GM20431 (cell line): ENCODE results near the gene BEND6.

Experiments
- in situ Hi-C: fragments of 300-500 bp; cut with MseI, MboI; formaldehyde crosslinking; loops from one replicate; pipeline ENCODE4 v1.15.0; 2020; ENCODE audit warnings: low sequenced_read_pairs; ENCODE audit not compliant: unreplicated experiment

Gene BEND6, protein sequence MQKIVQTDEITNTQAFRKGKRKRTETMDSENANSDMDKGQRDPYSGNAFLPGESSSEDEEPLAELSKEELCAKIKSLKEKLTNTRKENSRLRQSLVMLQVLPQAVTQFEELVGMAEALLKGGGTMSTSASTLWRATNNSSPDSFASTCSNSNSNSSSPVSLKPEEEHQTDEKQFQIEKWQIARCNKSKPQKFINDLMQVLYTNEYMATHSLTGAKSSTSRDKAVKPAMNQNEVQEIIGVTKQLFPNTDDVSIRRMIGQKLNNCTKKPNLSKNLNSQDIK

DNA sequence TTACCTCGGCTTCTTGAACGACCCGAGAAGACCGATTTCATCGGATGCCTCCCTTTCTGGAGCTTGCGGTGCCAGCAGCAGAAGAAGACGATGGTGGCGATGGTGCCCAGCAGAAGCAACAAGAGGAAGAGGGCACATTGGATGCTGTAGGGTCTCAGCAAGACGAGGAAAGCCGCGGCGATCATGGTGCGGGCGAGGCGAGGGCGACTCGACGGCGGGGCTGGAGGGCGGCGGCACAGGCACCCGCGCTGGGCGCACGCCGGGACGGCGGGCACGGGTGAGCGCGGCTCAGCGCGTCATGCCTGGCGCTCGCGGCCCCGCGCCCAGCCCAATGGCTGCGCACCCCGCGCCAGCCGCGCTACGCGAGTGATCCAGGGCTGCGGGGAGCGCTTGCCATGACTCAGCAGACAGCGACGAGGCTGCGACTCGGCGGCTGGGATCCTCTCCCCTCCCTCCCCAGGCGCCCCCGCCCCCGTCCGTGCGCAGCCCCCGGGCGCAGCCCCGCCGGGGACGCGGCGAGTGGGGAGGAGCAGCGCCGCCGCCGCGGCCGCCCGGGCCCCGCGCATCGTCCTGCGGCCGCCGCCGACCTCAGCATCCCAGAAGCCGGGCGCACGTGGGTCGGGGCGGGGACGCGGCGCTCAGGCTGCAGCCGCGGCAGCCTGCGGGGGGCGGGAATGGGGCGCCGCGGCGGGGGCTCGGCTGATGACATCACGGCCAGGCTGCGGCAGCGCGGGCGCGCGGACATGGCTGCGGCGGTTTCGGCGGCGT lies at the start of gene BEND6:
Gene BEND6 (plus strand): TSS at position 705 of the 768 bp plus-strand sequence. CDS start 26,704 bp downstream, outside the sequence.
- in situ Hi-C loops, result no loop called here

DNA sequence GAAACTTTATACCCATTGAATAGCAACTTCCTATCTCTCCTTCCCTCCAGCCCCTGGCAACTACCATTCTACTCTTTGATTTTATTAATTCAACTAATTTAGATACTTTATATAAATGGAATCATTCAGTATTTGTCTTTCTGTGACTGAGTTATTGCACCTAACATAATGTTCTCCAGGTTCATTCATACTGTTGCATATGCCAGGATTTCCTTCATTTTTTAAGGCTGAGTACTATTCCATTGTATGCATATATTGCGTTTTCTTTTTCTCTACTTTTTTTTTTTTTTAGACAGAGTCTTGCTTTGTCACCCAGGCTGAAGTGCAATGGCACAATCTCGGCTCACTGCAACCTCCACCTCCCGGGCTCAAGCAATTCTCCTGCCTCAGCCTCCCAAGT lies 49.5 kb upstream of the BEND6 start:
- in situ Hi-C loops, result loop anchor here (10.0 to 25.0 kb wide), 2 partner anchors 109 to 407 kb away; partner anchors contain the start of gene PRIM2

DNA sequence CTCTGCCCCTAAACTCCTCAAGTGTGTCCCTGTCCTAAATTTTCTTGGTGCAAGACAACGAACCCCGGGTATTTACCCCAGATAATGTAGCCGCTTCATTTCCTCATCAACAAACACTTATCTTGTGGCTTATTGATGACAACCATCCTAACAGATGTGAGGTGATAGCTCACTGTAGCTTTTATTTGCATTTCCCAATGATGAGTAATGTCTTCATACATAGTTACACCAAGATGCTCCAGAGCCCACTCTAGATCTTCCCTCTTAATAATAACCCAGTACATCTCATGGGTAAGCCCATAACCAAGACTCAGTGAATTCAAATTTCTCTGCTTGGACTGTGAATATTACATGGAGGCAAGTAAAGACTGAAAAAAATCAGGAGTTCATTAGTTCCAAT lies 48.2 kb upstream of the BEND6 start:
- in situ Hi-C loops, result loop anchor here (10.0 to 25.0 kb wide), 2 partner anchors 108 to 406 kb away; partner anchors contain the start of gene PRIM2

DNA sequence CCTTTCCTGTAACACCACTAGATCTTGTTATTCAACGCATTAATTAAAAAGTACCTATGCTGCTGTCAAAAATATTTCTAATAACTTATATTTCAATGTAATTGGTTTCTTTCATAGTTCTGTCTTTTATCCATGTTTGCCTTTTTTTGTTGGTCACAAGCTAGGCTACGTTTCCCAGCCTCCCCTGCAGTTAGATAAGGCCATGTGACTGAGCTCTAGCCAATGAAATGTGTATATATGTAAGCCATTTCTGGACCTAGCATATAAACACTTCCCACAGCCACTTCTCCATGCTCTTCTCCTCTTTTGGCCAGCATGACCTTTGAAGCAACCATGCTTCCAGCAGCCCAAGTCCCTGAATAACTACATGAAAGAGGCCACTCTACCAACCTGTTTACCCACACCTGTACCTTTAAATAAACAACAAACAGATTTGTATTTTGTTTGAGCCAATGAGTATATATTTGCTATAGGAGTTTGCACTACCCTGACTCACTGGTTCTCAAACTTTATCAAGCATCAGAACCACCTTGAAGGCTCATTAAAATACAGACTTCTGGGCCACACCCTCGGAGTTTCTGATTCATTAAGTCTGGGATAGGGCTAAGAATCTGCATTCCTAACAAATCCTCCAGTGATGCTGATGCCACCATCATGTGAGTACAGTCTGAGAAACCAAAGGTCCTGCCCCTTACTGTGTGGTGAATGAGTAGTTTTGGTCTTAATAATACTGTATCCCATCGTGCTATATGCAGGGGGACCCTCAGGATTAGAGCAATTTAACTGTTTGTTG lies 45.6 kb upstream of the BEND6 start:
- in situ Hi-C loops, result loop anchor here (10.0 to 25.0 kb wide), 2 partner anchors 105 to 403 kb away; partner anchors contain the start of gene PRIM2

DNA sequence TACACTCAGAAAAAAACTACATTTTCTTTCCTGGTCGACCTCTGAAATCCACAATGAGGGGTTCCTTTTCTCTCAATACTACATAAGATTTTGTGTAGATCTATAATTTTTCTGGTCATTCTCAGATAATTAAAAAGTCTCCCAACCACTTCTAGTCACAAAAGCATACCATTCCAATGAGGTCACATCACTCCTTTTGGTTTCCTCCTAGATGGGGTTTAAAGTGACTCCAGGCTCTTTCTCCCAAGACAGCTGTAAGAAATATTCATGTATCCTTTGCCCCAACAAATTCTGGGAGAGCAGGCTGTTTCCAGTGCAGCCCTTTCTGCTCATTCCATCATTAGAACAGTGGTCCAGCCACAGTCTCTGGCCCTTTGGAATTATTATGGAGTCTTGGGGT lies 43.1 kb upstream of the BEND6 start:
- in situ Hi-C loops, result loop anchor here (25.0 kb wide), 1 partner anchor 400 kb away; the partner anchor contains the start of gene PRIM2

DNA sequence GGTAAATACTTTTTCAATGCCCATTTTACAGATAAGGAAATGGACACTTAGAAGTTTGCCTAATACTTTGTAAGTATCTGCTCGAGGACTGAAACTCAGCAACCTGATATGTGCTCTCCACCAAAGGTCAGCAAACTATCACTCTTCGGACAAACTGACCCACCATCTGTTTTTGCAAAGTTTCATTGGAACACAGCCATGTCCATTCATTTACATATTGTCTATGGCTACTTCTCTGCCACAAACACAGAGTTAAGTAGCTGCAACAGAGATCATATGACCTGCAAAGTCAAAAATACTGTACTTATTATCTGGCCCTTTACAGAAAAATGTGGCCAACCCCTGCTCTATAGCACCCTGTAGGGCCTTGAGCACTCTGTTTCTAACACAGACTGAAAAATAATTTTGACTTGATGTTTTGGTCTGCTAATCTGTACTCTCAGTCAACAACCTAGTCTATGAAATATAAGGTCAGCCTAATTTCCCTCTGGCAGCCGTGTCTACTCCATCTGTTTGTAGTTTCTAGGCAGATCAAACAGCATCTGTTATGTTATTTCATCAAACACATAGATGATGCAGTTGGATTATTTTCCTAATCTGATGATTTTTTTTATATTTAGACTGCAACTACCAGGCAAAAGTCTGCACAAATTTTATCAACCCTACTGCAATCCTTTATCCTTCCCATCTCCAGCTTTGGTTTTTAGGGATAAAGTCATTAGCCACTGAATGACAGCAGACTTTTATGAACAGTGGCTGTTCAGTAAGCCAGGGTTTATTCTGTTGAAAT lies 41.4 kb upstream of the BEND6 start:
- in situ Hi-C loops, result loop anchor here (25.0 kb wide), 1 partner anchor 399 kb away; the partner anchor contains the start of gene PRIM2

DNA sequence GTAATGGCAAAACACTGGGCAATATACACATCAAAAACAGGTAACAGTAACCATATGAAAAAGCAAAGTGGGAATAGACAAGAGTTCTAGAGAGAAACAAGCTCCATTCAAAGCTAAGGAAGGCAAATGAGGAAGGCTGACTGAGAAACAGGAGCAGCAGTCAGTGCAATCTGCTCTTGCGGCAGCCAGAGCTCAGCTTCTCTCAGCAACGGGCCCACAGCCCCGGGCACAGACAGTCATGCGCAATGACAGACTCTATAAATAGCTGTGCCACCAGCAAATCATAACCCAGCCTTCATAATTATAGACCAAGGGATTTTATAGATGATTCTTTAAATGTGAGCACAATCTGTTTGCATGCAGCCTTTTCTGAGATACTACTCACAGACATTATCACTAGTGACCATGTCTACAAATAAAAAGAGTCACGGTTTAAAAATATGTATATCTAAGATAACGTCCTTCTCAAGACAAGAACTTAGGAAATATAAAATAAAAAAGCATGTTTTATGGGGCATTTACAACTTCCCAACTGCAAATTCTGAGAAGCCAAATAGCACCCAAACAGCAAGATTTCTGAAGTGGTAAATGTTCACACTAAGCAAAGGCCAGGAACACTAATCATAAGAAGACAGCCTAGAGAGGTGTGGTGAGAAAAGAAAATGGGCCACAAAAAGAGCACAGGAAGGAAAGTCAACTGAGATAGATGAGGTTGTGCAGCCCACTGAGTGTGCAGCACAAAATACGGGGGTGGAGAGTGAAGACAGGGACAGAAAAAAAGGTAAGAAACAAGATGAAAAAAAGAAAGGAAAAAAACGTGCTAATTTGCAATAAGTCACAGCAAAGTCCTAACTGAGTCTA lies 39.9 kb upstream of the BEND6 start:
- in situ Hi-C loops, result loop anchor here (25.0 kb wide), 1 partner anchor 397 kb away; the partner anchor contains the start of gene PRIM2

DNA sequence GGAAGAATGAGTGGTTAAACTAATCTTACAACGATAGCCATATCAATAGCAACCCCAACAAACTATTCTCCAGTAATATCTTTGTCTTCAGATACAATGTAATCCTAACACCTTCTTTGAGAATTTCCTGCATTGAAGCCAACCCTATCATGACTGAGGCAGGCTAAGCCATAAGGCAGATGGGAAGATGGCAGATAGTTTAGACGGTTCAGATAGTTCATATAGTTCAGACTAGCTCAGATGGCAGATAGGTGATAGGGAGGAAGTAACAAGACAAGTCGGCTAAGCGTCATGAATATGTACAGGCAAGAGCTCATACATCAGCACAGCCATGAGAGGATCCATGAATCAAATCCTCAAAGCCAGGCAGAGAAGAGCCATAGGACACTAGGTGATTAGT lies 39.1 kb upstream of the BEND6 start:
- in situ Hi-C loops, result loop anchor here (25.0 kb wide), 1 partner anchor 396 kb away; the partner anchor contains the start of gene PRIM2

DNA sequence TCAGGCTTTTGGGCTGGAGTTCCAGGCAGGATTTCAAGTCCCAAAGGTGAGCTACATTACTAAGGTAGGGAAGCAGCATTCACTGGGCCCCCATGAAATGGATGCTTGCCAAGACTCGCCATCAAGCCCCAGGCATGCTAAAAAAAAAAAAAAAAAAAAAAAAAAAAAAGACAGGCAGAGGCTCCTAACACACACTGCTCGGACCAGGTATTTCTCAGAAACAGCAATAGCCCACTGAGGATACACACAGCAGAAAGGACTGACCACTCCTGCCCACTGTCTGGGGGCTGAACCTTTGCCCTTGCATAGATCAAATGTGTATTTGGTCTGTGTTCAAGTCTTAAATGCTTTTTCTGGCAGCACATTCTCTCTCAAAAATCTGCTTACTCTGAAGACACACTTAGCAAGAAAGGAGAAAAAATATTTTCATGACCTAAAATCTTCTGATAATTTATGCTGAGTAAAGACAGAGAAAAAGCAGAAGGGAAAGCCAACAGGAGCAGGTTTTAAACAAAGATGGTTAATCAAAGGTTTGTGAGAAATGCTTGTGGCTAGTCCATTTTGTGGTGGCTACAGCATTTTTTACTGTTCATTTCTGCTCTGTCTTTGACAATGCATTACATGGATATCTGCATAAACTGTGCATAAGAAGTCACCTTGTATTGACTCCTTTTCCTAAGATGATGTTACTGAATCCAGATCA lies 37.9 kb upstream of the BEND6 start:
- in situ Hi-C loops, result loop anchor here (25.0 kb wide), 1 partner anchor 395 kb away; the partner anchor contains the start of gene PRIM2

DNA sequence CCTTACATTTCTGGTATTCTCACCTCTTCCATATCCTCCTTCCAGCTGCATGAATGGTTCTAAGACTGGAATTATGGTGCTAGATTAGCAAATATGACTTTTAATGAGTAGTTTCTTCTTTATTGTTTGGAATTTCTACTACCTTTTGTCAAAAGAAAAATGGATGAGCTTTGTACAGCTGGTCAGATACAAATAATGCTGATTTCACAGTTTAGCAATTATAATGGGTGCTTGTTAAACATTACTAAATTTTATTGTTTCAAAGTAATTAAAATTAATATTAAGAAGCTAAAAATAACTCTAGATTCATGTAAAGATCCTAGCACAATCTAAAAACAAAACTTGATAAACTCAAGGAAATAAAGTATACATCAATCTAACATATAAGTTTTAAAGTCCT lies 32.3 kb upstream of the BEND6 start:
- in situ Hi-C loops, result loop anchor here (25.0 kb wide), 1 partner anchor 390 kb away; the partner anchor contains the start of gene PRIM2

DNA sequence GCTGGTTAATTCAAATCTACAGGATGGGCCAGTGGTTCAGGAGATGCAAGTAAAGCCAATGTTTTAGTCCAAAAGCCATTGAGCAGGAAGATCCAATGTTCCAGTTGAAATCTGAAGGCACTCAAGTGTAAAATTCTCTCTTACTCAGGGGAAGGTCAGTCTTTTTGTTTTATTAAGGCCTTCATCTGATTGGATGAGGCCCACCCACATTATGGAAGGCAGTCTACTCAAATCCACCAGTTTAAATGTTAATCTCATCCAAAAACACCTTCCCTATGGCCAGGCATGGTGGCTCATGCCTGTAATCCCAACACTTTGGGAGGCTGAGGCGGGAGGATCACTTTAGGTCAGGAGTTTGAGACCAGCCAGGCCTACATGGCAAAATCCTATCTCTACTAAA lies 31.3 kb upstream of the BEND6 start:
- in situ Hi-C loops, result loop anchor here (25.0 kb wide), 1 partner anchor 389 kb away; the partner anchor contains the start of gene PRIM2

DNA sequence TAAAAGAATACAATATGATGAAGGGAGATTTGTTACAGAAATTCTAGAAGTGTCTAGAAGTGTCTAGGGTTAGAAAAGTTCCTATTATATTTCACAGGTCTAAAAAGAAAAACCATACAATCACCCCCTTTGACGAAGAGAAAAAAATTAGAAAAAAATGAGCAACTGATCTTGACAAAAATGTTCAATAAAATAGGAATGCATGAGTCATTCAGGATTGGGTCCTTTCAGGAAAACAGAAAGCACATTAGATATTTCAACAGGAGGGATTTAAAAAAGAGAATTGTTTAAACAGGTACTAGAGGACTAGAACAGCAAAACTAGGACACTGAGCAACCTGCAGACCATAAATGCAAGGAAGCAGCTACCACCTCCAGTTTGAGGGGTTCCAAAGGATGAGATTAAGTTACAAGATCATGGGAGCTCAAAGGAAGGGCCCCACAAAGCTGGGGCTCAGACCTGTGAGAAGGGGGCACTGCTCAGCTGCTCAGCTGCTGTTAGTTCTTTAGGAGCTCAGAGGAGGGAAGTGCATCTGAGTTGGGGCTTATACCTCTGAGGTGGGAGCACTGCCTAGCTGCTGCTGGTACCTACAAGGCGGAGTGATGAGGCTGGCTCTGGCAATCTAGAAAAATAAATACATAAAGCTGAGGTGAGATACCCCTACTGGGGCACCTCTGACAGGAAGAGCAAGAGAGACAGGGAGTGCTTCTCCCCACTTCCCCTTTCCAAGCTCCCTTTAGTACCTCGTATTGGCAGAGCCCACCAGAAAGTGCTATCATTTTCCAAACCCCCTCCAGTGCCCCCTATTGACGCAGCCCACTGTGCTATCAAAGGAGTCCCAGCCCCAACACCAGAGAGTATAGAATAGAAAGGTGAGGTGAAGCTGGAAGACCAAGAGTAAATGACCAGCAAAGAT lies 27.1 kb upstream of the BEND6 start:
- in situ Hi-C loops, result no loop called here

DNA sequence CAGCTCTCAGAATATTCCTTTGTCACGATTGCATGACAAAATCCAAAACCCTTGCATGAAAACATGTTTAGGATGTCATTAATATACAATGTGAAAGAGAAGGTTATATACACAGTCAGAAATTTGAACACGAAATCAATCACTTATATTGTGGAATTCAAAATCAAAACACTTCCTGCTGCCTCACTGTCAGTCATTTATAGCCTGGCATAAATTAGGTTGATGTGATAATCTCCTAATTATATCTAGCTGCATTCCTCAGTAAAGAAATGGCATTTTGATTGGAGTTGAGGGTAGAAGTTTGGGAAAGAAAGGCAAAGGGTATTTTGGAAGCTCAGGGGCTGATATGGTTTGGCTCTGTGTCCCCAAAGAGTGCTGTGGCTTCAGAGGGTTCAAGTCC lies 24.1 kb upstream of the BEND6 start:
- in situ Hi-C loops, result no loop called here

DNA sequence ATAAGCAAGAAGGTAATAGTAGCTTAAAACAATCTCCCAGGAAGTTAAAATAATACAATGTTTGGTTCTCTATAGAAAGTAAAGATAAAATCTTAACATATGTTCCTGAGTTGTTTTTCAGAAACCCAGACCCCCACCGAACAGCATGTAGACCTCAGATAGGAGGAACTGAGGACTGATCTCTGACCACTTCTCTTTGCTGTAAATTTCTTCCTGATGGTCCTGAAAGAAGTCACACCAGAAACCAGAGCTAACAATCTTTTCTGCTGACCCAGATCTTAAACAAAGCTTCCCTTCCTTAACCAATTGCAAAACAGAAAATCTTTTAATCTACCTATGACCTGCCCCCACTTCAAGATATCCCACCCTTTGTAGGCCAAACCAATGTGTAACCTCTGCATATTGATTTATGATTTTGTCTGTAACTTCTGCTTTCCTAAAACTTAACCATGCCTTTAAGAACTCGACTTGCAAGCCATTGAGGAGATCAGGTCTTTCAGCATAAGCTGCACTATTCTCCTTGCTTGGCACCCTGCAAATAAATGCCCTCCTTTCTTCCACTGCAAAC lies 21.9 kb upstream of the BEND6 start:
- in situ Hi-C loops, result no loop called here

DNA sequence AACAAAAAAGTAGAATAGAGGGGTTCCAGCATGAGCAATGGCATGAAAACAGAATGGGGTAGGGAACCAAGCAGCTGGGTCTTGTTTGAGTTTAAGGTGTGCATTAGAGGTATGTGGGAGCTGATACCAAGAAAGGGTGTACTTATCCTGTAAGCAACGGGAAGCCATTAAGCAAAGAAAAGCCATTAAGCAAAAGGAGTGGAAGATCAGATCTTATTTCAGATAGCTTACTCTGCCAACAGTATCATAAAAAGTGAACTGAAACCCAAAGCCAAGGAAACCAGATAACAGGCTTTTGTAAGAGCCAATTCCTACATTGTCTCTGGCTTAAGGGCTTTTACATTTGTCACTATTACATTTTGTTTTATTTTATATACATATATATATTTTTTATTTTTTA lies 21.3 kb upstream of the BEND6 start:
- in situ Hi-C loops, result no loop called here

DNA sequence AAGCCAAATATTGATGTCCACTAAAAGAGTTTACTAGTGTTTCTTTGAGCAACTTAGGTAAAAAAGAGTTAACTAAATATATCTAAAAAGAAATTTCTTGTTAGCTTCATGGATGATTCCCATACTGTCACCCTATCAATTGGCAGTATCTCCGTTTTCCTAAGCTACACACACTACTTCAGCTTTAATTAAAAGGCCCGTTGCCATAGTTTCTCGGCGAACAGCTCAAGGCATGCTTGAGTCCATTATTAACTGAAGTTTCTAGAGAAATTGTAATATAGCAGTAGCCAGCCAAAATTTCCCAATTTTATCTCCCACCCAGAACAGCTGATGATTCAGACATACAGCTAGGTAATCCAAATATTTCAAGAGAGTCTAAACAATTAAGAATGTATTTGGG lies 20.0 kb upstream of the BEND6 start:
- in situ Hi-C loops, result no loop called here
